ENCODE results near the gene OGA. TPM values are rescaled to one million over a fixed set of nuclear protein-coding genes. Genes with fewer than 3 reads are reported as not detected.

The OGA gene
- total RNA-seq, 1 donor from 2014 or later = 148 TPM

DNA sequence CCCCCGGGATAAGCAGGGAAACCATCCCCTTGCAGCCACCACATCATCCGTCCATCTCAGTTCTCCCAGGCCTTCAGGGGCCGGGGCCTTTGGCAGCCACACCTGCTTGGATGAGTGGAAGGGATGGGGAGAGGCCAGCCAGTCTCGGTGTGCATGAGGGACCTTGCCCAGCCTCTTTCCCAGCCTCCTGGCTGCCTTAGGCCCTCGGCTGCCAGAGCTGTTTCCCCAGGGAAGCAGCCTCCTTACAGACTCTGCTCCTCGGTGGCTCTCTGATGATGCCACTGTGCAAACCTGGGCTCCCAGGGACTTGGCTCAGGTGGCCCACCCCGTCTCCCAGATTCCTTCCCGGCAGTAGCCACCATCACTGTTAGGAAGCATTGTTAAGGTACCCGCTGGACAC, 57.0 kb downstream of the OGA start:
- no peak overlapping the region for H3K27ac ChIP-seq (ENCODE audit: low read depth, low read length)
- H3K4me1 ChIP-seq (ENCODE audit: control insufficient read depth in 3 of 3, insufficient read depth in 3 of 3, low read length in 3 of 3) = peaks cover 0 to 8% (median 0%) of the 10 kb centered on the region in 3 donors
- H3K36me3 ChIP-seq (ENCODE audit: control insufficient read depth in 3 of 3, insufficient read depth in 3 of 3, low read length in 3 of 3) = no peaks in the 10 kb centered on the region
- H3K9ac ChIP-seq (ENCODE audit: low read depth in 1 of 3, low read length in 3 of 3) = no peak overlapping the region
- H3K4me3 ChIP-seq (ENCODE audit: low read length in 3 of 3) = no peak overlapping the region
- H3K27me3 ChIP-seq (ENCODE audit: control insufficient read depth in 3 of 3, insufficient read depth in 3 of 3, low read length in 3 of 3) = peaks cover 5 to 37% (median 12%) of the 10 kb centered on the region in 3 donors
- H3K9me3 ChIP-seq (ENCODE audit: control insufficient read depth in 3 of 3, low read length in 3 of 3) = no peaks in the 10 kb centered on the region

DNA sequence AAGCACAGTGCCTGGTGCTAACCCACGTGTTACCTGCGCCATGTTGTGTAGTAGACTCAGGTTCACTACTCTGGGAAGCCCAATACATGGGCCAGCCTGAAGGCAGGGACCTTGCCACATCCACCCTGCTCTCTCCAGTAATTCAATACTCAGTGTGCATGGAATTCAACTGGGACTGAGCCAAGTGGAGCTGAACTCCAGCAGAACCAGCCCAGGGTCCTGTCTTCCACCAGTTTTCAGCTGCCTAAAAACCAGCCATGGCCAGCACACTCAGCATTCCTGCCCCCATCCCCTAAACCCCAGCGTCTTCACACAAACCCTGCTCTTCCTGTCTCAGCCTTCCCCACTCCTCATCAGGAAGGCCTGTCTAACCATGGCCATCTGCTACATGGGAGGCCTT, 57.7 kb downstream of the OGA start:
- Histone ChIP-seq H3K27me3 (ENCODE audit: control insufficient read depth in 3 of 3, insufficient read depth in 3 of 3, low read length in 3 of 3) (peaks cover 5 to 35% (median 10%) of the 10 kb centered on the region in 3 donors), H3K4me3 (ENCODE audit: low read length in 3 of 3) (no peak overlapping the region), H3K4me1 (ENCODE audit: control insufficient read depth in 3 of 3, insufficient read depth in 3 of 3, low read length in 3 of 3) (peaks cover 0 to 8% (median 0%) of the 10 kb centered on the region in 3 donors)

DNA sequence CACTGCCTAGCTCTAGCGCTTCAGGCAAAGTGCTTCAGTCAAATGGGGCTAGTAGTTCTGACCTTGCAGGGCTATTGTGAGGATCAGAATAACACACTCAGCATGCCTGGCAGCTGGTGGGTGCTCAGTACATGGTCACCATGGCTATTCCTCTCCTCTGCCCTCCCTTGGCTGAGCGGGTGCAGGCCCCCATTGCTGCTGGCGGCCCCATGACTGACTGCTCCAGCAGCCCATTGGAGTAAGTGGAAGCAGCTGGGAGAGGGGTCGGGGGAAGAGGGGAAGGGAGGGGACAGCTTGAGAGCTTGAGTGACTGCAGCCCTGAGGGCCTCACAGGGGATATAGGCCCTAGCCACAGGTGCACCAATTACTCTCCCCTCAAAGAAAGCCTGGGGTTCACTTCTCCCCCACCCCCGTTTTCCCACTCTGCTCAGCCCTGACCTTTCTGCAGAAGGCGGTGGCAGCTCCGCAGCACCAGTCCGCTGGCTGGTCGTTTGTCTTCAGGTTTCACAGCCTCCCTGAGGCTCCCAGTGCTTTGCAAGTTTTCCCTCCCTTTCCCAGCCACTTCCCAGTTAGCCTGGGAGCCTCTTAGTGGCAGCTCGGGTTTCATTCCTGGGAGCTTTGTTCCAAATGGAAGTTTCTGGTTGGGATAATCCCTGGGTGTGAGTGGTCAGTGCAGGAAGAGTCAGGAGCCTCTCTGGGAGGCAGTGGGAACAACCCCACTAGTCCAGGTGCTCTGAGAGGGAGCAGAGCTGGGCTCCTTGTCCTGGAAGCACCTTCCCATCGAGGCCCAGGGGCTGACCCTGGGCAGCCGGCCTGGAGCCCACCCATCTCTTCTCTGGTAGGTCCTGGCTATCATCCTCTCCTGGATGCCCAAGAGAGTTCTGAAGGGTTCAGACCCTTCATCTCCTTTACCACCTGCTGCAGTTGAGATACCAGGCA, 58.7 kb downstream of the OGA start:
- Histone ChIP-seq H3K36me3 (ENCODE audit: control insufficient read depth in 3 of 3, insufficient read depth in 3 of 3, low read length in 3 of 3) (no peaks in the 10 kb centered on the region), H3K27ac (ENCODE audit: low read depth, low read length) (no peak overlapping the region), H3K4me3 (ENCODE audit: low read length in 3 of 3) (no peak overlapping the region), H3K9ac (ENCODE audit: low read depth in 1 of 3, low read length in 3 of 3) (no peak overlapping the region), H3K27me3 (ENCODE audit: control insufficient read depth in 3 of 3, insufficient read depth in 3 of 3, low read length in 3 of 3) (peaks cover 0 to 27% (median 10%) of the 10 kb centered on the region in 3 donors), H3K9me3 (ENCODE audit: control insufficient read depth in 3 of 3, low read length in 3 of 3) (no peaks in the 10 kb centered on the region), H3K4me1 (ENCODE audit: control insufficient read depth in 3 of 3, insufficient read depth in 3 of 3, low read length in 3 of 3) (peaks cover 0 to 8% (median 0%) of the 10 kb centered on the region in 3 donors)

More for the DNA sequence above, 57.7 kb downstream of the OGA start:
- H3K9ac ChIP-seq (ENCODE audit: low read depth in 1 of 3, low read length in 3 of 3) = no peak overlapping the region
- no peaks in the 10 kb centered on the region for H3K36me3 ChIP-seq (ENCODE audit: control insufficient read depth in 3 of 3, insufficient read depth in 3 of 3, low read length in 3 of 3)
- no peaks in the 10 kb centered on the region for H3K9me3 ChIP-seq (ENCODE audit: control insufficient read depth in 3 of 3, low read length in 3 of 3)
- H3K27ac ChIP-seq (ENCODE audit: low read depth, low read length) = no peak overlapping the region

DNA sequence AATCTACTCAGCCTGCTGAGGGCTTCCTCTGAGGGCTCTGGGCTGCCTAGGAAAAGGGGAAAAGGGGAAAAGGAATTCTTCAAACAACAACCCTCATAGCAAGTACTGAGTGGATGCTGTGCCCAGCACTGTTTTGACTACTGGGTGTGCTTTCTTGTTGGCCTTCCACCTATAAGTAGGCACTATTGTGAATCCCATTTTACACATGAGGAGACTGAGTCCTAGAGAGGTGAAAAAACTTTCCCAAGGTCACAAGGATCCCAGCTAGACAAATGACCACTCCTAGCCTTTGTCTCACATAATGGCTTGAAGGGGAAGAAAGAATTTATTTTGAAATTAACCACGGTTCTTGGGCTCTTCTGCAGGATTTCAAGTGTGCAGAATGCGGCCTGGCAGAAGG, 59.4 kb downstream of the OGA start:
- peaks cover 0 to 8% (median 0%) of the 10 kb centered on the region in 3 donors for H3K4me1 ChIP-seq (ENCODE audit: control insufficient read depth in 3 of 3, insufficient read depth in 3 of 3, low read length in 3 of 3)
- no peaks in the 10 kb centered on the region for H3K9me3 ChIP-seq (ENCODE audit: control insufficient read depth in 3 of 3, low read length in 3 of 3)
- H3K27ac ChIP-seq (ENCODE audit: low read depth, low read length) = no peak overlapping the region
- H3K4me3 ChIP-seq (ENCODE audit: low read length in 3 of 3) = no peak overlapping the region
- peaks cover 0 to 25% (median 10%) of the 10 kb centered on the region in 3 donors for H3K27me3 ChIP-seq (ENCODE audit: control insufficient read depth in 3 of 3, insufficient read depth in 3 of 3, low read length in 3 of 3)
- H3K9ac ChIP-seq (ENCODE audit: low read depth in 1 of 3, low read length in 3 of 3) = no peak overlapping the region
- H3K36me3 ChIP-seq (ENCODE audit: control insufficient read depth in 3 of 3, insufficient read depth in 3 of 3, low read length in 3 of 3) = no peaks in the 10 kb centered on the region

- Histone ChIP-seq H3K27ac (ENCODE audit: low read depth, low read length) (no peak overlapping the region), H3K9ac (ENCODE audit: low read depth in 1 of 3, low read length in 3 of 3) (no peak overlapping the region), H3K9me3 (ENCODE audit: control insufficient read depth in 3 of 3, low read length in 3 of 3) (no peaks in the 10 kb centered on the region), H3K4me3 (ENCODE audit: low read length in 3 of 3) (no peak overlapping the region), H3K4me1 (ENCODE audit: control insufficient read depth in 3 of 3, insufficient read depth in 3 of 3, low read length in 3 of 3) (no peaks in the 10 kb centered on the region), H3K27me3 (ENCODE audit: control insufficient read depth in 3 of 3, insufficient read depth in 3 of 3, low read length in 3 of 3) (peaks cover 0 to 8% (median 3%) of the 10 kb centered on the region in 3 donors), H3K36me3 (ENCODE audit: control insufficient read depth in 3 of 3, insufficient read depth in 3 of 3, low read length in 3 of 3) (no peaks in the 10 kb centered on the region)
Measured at GRCh38 chr10:101752241-101752640, 66.0 kb downstream of the OGA start.

DNA sequence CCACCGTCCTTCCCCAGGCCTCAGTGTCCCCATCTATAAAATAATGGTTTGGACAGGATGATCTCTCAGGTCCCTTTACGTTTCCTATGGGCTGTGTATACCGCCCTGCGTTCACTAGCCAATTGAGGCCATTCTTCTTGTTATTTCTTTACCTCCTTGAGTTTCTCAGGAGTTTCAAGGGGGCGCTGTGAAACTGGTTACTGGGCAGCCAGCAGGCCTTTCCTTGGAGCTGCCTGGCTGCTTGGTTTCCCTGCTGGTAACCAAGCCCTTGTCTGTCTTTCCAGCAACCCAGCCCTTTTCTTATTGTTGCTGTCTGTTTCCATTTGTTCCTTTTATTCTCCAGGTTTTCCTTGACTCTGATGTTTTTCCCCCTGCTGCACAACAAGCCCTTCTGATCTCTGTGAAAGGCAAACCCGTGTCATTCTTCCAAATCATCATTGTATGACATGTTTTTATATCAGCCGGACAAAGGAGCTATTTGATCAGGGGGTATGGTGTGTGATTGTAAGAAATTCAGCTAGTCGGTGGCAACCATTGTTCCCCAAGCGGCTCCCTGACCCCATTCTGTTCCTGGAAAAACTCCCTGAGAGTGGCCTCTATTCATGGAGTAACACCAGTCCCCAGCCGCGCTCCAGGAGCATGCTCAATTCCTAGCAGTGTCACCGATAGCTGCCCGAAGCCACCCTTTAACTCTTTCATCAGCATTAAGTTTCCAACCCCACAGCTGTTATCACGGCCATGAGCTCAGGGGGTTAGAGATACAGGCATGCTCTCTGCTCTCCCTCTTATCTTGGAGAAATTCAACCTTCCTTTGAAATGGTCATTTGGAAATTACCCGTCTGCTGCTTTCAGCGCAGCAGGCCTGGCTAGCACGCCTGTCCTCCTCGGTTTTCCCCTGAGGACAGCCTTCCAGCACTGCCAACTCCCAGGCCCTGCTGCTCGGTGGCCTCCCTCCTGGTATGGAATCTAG, 68.9 kb downstream of the OGA start:
- peaks cover 0 to 5% (median 0%) of the 10 kb centered on the region in 3 donors for H3K27me3 ChIP-seq (ENCODE audit: control insufficient read depth in 3 of 3, insufficient read depth in 3 of 3, low read length in 3 of 3)
- H3K4me3 ChIP-seq (ENCODE audit: low read length in 3 of 3) = no peak overlapping the region
- H3K4me1 ChIP-seq (ENCODE audit: control insufficient read depth in 3 of 3, insufficient read depth in 3 of 3, low read length in 3 of 3) = no peaks in the 10 kb centered on the region
- H3K27ac ChIP-seq (ENCODE audit: low read depth, low read length) = no peak overlapping the region
- no peak overlapping the region for H3K9ac ChIP-seq (ENCODE audit: low read depth in 1 of 3, low read length in 3 of 3)
- H3K9me3 ChIP-seq (ENCODE audit: control insufficient read depth in 3 of 3, low read length in 3 of 3) = no peaks in the 10 kb centered on the region
- no peaks in the 10 kb centered on the region for H3K36me3 ChIP-seq (ENCODE audit: control insufficient read depth in 3 of 3, insufficient read depth in 3 of 3, low read length in 3 of 3)

DNA sequence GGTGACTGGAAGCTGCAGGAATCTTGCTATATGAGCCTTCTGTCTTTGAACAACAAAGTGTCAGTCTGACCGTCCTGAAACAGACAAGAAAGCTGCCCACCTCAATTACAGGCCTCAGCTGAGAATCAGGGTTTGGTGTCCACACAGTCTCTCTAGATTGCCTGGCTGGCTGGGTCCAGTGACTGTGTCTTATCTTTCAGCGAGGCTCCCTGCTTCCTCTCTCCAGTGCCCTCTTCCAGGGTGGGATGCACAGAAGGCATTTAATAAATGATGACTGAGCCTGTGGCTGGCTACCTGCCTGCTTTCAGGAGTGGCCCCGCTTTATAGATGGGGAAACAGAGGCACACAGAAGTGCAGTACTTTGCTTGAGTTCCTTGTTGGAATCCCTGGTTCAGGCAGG, 69.7 kb downstream of the OGA start:
- no peak overlapping the region for H3K9ac ChIP-seq (ENCODE audit: low read depth in 1 of 3, low read length in 3 of 3)
- H3K4me3 ChIP-seq (ENCODE audit: low read length in 3 of 3) = no peak overlapping the region
- no peaks in the 10 kb centered on the region for H3K36me3 ChIP-seq (ENCODE audit: control insufficient read depth in 3 of 3, insufficient read depth in 3 of 3, low read length in 3 of 3)
- peaks cover 0 to 5% (median 0%) of the 10 kb centered on the region in 3 donors for H3K27me3 ChIP-seq (ENCODE audit: control insufficient read depth in 3 of 3, insufficient read depth in 3 of 3, low read length in 3 of 3)
- H3K27ac ChIP-seq (ENCODE audit: low read depth, low read length) = no peak overlapping the region
- no peaks in the 10 kb centered on the region for H3K9me3 ChIP-seq (ENCODE audit: control insufficient read depth in 3 of 3, low read length in 3 of 3)
- H3K4me1 ChIP-seq (ENCODE audit: control insufficient read depth in 3 of 3, insufficient read depth in 3 of 3, low read length in 3 of 3) = no peaks in the 10 kb centered on the region

GRCh38 chr10:101745074-101745696, 73.1 kb downstream of the OGA start:
- H3K9me3 ChIP-seq (ENCODE audit: control insufficient read depth in 3 of 3, low read length in 3 of 3) = no peaks in the 10 kb centered on the region
- no peak overlapping the region for H3K27ac ChIP-seq (ENCODE audit: low read depth, low read length)
- H3K27me3 ChIP-seq (ENCODE audit: control insufficient read depth in 3 of 3, insufficient read depth in 3 of 3, low read length in 3 of 3) = peaks cover 0 to 6% (median 2%) of the 10 kb centered on the region in 3 donors
- H3K4me1 ChIP-seq (ENCODE audit: control insufficient read depth in 3 of 3, insufficient read depth in 3 of 3, low read length in 3 of 3) = no peaks in the 10 kb centered on the region
- H3K4me3 ChIP-seq (ENCODE audit: low read length in 3 of 3) = no peak overlapping the region
- no peaks in the 10 kb centered on the region for H3K36me3 ChIP-seq (ENCODE audit: control insufficient read depth in 3 of 3, insufficient read depth in 3 of 3, low read length in 3 of 3)
- no peak overlapping the region for H3K9ac ChIP-seq (ENCODE audit: low read depth in 1 of 3, low read length in 3 of 3)

DNA sequence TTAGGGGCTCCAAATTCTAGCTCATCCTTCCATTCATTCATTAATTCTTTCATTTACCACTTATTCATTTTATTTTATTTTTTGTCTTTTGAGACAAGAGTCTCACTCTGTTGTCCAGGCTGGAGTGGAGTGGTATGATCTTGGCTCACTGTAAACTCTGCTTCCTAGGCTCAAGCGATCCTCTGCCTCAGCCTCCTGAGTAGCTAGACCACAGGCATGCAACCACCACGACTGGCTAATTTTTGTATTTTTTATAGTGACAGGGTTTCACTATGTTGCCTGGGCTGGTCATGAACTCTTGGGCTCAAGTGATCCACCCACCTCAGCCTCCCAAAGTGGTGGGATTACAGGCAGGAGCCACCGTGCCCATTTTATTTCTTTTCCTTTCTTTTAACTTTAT, 74.0 kb downstream of the OGA start:
- no peaks in the 10 kb centered on the region for H3K4me1 ChIP-seq (ENCODE audit: control insufficient read depth in 3 of 3, insufficient read depth in 3 of 3, low read length in 3 of 3)
- no peak overlapping the region for H3K4me3 ChIP-seq (ENCODE audit: low read length in 3 of 3)
- no peak overlapping the region for H3K9ac ChIP-seq (ENCODE audit: low read depth in 1 of 3, low read length in 3 of 3)
- H3K27me3 ChIP-seq (ENCODE audit: control insufficient read depth in 3 of 3, insufficient read depth in 3 of 3, low read length in 3 of 3) = peaks cover 0 to 8% (median 5%) of the 10 kb centered on the region in 3 donors
- no peak overlapping the region for H3K27ac ChIP-seq (ENCODE audit: low read depth, low read length)
- H3K9me3 ChIP-seq (ENCODE audit: control insufficient read depth in 3 of 3, low read length in 3 of 3) = no peaks in the 10 kb centered on the region
- no peaks in the 10 kb centered on the region for H3K36me3 ChIP-seq (ENCODE audit: control insufficient read depth in 3 of 3, insufficient read depth in 3 of 3, low read length in 3 of 3)
